ENCODE results near the gene BPIFB6.

Gene BPIFB6

DNA sequence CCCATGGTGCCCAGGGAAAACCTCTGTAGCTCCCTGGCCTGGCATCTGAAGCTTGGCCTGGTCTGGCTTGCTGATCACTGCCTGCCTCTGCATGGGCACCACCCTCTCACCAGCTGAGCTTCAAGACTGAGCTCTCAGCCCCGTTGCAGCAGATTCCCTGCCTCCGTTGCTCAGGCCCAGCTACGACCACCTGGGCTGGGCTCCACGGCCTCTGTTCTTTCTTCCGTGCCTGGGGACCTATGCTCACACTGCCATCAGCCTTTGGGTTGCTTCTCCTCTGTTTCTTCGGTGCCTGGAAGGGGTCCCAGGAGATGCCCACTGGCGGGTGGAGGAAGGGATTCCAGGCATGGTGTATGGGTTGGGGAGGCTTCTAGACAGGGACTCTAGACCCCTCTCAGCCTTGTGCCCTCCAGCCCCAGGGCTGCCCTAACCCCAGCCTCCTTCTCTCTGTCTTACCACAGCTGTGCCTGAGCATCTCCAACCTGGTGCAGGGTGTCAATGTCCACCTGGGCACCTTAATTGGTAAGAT lies 14.8 kb upstream of the BPIFB6 start:
- TF ChIP-seq YY1 (IDR thresholded peaks at IDR 0.05; ENCODE audit: low read depth) (no peak), CREB1 (IDR thresholded peaks at IDR 0.05; ENCODE audit: low read depth) (no peak), RAD21 (IDR thresholded peaks at IDR 0.05; ENCODE audit: low read depth) (no peak)

DNA sequence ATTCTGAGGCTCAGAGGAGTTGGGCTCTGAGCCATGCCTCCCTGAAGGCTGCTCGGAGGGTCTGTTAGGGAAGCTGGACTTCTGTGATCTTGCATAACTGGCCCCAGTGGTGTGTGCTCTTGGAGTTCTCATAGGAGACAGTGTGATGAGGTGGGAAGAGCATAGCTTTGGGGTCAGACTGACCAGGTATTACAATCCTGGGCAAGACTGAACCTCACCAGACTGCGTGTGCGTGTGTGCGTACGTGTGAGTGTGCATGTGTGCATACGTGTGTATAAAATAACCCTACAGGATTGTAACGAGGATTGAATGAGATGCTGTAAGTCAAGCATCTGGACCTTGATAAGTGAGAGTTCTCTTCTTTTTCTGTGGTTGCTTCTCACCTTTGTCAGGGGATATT lies 13.9 kb upstream of the BPIFB6 start:
- TF ChIP-seq CREB1 (IDR thresholded peaks at IDR 0.05; ENCODE audit: low read depth) (no peak), NFIC (IDR thresholded peaks at IDR 0.05) (no peak), ZBTB7A (IDR thresholded peaks at IDR 0.05; ENCODE audit: low read depth) (no peak), TAF1 (IDR thresholded peaks at IDR 0.05; ENCODE audit: low read depth) (no peak), EGR1 (IDR thresholded peaks at IDR 0.05) (no peak), YY1 (IDR thresholded peaks at IDR 0.05; ENCODE audit: low read depth) (no peak), TCF12 (IDR thresholded peaks at IDR 0.05; ENCODE audit: low read depth) (no peak), TEAD4 (IDR thresholded peaks at IDR 0.05) (no peak), CEBPB (IDR thresholded peaks at IDR 0.05) (no peak), FOXM1 (IDR thresholded peaks at IDR 0.05; ENCODE audit: borderline replicate concordance, low read depth) (no peak)
- TF ChIP-seq, protein P1, sequence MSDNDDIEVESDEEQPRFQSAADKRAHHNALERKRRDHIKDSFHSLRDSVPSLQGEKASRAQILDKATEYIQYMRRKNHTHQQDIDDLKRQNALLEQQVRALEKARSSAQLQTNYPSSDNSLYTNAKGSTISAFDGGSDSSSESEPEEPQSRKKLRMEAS (IDR thresholded peaks at IDR 0.05) = no peak
- TF ChIP-seq, protein P2, sequence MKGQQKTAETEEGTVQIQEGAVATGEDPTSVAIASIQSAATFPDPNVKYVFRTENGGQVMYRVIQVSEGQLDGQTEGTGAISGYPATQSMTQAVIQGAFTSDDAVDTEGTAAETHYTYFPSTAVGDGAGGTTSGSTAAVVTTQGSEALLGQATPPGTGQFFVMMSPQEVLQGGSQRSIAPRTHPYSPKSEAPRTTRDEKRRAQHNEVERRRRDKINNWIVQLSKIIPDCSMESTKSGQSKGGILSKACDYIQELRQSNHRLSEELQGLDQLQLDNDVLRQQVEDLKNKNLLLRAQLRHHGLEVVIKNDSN (IDR thresholded peaks at IDR 0.05) = no peak

DNA sequence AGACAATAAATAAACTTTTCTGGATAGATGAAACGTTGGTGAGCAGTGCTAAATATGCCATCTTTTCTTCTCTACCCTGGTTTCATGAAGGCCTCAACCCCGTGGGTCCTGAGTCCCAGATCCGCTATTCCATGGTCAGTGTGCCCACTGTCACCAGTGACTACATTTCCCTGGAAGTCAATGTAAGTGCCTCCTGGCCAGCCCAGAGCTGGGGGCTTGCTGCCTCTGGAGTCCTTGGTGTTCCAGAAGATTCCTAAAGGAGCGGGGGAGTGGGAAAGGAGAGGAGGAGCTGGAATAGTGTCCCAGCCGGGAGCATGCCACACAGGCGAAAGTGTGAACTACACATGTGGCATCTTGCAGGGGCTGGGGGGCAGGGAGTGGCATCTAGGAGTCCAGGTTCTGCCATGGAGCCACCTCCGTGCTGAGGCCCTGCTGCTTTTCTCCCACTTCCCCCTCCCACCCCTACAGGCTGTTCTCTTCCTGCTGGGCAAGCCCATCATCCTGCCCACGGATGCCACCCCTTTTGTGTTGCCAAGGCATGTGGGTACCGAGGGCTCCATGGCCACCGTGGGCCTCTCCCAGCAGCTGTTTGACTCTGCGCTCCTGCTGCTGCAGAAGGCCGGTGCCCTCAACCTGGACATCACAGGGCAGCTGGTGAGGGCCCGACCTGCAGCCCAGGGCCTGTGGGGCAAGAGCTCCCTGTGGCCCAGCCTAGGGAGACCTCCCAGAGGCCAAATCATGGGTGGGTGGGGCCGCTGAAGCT lies 13.1 kb upstream of the BPIFB6 start:
- TF ChIP-seq, protein P3, sequence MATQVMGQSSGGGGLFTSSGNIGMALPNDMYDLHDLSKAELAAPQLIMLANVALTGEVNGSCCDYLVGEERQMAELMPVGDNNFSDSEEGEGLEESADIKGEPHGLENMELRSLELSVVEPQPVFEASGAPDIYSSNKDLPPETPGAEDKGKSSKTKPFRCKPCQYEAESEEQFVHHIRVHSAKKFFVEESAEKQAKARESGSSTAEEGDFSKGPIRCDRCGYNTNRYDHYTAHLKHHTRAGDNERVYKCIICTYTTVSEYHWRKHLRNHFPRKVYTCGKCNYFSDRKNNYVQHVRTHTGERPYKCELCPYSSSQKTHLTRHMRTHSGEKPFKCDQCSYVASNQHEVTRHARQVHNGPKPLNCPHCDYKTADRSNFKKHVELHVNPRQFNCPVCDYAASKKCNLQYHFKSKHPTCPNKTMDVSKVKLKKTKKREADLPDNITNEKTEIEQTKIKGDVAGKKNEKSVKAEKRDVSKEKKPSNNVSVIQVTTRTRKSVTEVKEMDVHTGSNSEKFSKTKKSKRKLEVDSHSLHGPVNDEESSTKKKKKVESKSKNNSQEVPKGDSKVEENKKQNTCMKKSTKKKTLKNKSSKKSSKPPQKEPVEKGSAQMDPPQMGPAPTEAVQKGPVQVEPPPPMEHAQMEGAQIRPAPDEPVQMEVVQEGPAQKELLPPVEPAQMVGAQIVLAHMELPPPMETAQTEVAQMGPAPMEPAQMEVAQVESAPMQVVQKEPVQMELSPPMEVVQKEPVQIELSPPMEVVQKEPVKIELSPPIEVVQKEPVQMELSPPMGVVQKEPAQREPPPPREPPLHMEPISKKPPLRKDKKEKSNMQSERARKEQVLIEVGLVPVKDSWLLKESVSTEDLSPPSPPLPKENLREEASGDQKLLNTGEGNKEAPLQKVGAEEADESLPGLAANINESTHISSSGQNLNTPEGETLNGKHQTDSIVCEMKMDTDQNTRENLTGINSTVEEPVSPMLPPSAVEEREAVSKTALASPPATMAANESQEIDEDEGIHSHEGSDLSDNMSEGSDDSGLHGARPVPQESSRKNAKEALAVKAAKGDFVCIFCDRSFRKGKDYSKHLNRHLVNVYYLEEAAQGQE (IDR thresholded peaks at IDR 0.05; ENCODE audit: low read depth) = no peak
- TF ChIP-seq ZBTB7A (IDR thresholded peaks at IDR 0.05; ENCODE audit: low read depth) = no peak

GRCh38 chr20:33019465-33020277 lies 11.8 kb upstream of the BPIFB6 start:
- TF ChIP-seq CEBPB (IDR thresholded peaks at IDR 0.05) (no peak), TEAD4 (IDR thresholded peaks at IDR 0.05) (no peak), RAD21 (IDR thresholded peaks at IDR 0.05; ENCODE audit: low read depth) (peak; percentile 12; the same call in 1 of the 2 replicates), TAF1 (IDR thresholded peaks at IDR 0.05; ENCODE audit: low read depth) (no peak), TCF12 (IDR thresholded peaks at IDR 0.05; ENCODE audit: low read depth) (no peak), FOXM1 (IDR thresholded peaks at IDR 0.05; ENCODE audit: borderline replicate concordance, low read depth) (no peak), EGR1 (IDR thresholded peaks at IDR 0.05) (no peak)
- TF ChIP-seq, protein P3 (IDR thresholded peaks at IDR 0.05; ENCODE audit: low read depth) = no peak

DNA sequence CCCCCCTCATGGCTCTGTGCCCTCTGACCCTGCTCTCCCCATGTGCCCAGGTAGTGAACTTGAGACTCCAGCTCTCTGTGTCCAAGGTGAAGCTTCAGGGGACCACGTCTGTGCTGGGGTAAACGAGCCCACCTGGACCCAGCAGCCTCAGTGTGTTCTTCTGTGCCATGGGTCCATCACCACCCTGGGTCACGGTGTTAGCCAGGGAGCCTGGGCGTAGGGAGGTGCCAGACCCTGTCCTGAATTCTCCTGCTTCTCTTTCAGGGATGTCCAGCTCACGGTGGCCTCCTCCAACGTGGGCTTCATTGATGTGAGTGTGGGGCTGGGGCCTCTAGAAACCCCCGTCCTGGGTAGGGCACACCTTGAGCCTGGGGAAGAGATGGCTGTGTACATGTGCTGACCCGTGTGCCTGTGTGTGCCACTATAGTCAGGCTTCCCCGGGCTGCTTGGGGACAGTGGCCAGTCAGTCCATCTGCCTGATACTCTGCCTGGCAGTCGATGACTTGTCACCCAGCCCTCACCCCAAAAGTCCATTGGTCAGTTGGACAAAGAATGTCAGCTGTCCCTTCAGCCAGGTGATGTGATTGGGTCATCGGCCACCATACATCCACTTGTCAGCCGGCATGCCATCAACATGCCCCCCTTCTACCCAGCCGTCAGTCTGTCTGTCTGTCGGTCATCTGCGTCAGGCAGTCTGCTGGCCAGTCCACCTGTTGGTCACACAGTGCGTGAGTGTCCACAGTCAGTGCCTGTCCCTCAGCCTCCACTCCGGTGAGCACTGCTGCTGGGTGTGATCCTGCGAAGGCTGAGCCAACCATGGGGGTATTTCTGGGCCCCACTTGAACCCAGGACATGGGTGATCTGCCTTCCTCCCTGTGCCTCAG lies 10.9 kb upstream of the BPIFB6 start:
- no peak for TF ChIP-seq RAD21 (IDR thresholded peaks at IDR 0.05; ENCODE audit: low read depth)
- TF ChIP-seq, protein P1 (IDR thresholded peaks at IDR 0.05) = no peak
- TF ChIP-seq NFIC (IDR thresholded peaks at IDR 0.05) = no peak
- no peak for TF ChIP-seq EP300 (IDR thresholded peaks at IDR 0.05; ENCODE audit: borderline replicate concordance)
- no peak for TF ChIP-seq CEBPB (IDR thresholded peaks at IDR 0.05)
- TF ChIP-seq YY1 (IDR thresholded peaks at IDR 0.05; ENCODE audit: low read depth) = no peak
- TF ChIP-seq, protein P3 (IDR thresholded peaks at IDR 0.05; ENCODE audit: low read depth) = no peak
- no peak for TF ChIP-seq EGR1 (IDR thresholded peaks at IDR 0.05)
- no peak for TF ChIP-seq FOXM1 (IDR thresholded peaks at IDR 0.05; ENCODE audit: borderline replicate concordance, low read depth)
- TF ChIP-seq, protein P2 (IDR thresholded peaks at IDR 0.05) = no peak
- TF ChIP-seq TEAD4 (IDR thresholded peaks at IDR 0.05) = no peak
- TF ChIP-seq CREB1 (IDR thresholded peaks at IDR 0.05; ENCODE audit: low read depth) = no peak
- TF ChIP-seq TAF1 (IDR thresholded peaks at IDR 0.05; ENCODE audit: low read depth) = no peak
- TF ChIP-seq ZBTB7A (IDR thresholded peaks at IDR 0.05; ENCODE audit: low read depth) = no peak
